ENCODE measurements around the gene AGPAT4. TPM values are rescaled to one million over a fixed set of nuclear protein-coding genes. Genes with fewer than 3 reads are reported as not detected.

The AGPAT4 gene
- total RNA-seq, 1 donor from 2014 or later = 1.7 TPM

GRCh38 chr6:161216616-161217205 lies 57.1 kb downstream of the AGPAT4 start:
- no peak for DNase-seq
- intact Hi-C loops (cut with micrococcal nuclease) = no loop called here
- no peak for ATAC-seq

- intact Hi-C loops (cut with micrococcal nuclease) = no loop called here
These were observed 57.8 kb downstream of the AGPAT4 start for GRCh38 chr6:161215876-161216615.

GRCh38 chr6:161215193-161215592 lies 58.7 kb downstream of the AGPAT4 start:
- ATAC-seq (no peak), DNase-seq (no peak)
- intact Hi-C loops (cut with micrococcal nuclease) = no loop called here

More at GRCh38 chr6:161215876-161216615, 57.8 kb downstream of the AGPAT4 start:
- DNase-seq (no peak), ATAC-seq (no peak)

GRCh38 chr6:161214722-161215121 lies 59.1 kb downstream of the AGPAT4 start:
- DNase-seq (no peak), ATAC-seq (no peak)
- intact Hi-C loops (cut with micrococcal nuclease) = no loop called here

GRCh38 chr6:161212902-161213301 lies 61.0 kb downstream of the AGPAT4 start:
- DNase-seq (no peak), ATAC-seq (no peak)
- intact Hi-C loops (cut with micrococcal nuclease) = no loop called here

- DNase-seq (no peak), ATAC-seq (no peak)
- intact Hi-C loops (cut with micrococcal nuclease) = no loop called here
These were observed 62.4 kb downstream of the AGPAT4 start for GRCh38 chr6:161211380-161212035.

- intact Hi-C loops (cut with micrococcal nuclease) = no loop called here
- ATAC-seq (no peak), DNase-seq (no peak)
These were observed 63.0 kb downstream of the AGPAT4 start for GRCh38 chr6:161210857-161211256.

GRCh38 chr6:161207200-161207599 lies 66.7 kb downstream of the AGPAT4 start:
- intact Hi-C loops (cut with micrococcal nuclease) = no loop called here
- no peak for DNase-seq

GRCh38 chr6:161204866-161205557 lies 68.8 kb downstream of the AGPAT4 start:
- no peak for ATAC-seq
- no peak for DNase-seq
- intact Hi-C loops (cut with micrococcal nuclease) = no loop called here

More at GRCh38 chr6:161207200-161207599, 66.7 kb downstream of the AGPAT4 start:
- no peak for ATAC-seq

- no peak for ATAC-seq
- intact Hi-C loops (cut with micrococcal nuclease) = no loop called here
- no peak for DNase-seq
These were observed 73.1 kb downstream of the AGPAT4 start for GRCh38 chr6:161200610-161201370.

- no peak for DNase-seq
- intact Hi-C loops (cut with micrococcal nuclease) = no loop called here
- peak; percentile 41 for ATAC-seq
These were observed 74.0 kb downstream of the AGPAT4 start for GRCh38 chr6:161199850-161200249.

GRCh38 chr6:161198783-161199460 lies 74.9 kb downstream of the AGPAT4 start:
- intact Hi-C loops (cut with micrococcal nuclease) = no loop called here
- DNase-seq = no peak

GRCh38 chr6:161198176-161198575 lies 75.7 kb downstream of the AGPAT4 start:
- no peak for ATAC-seq
- intact Hi-C loops (cut with micrococcal nuclease) = no loop called here
- DNase-seq = no peak

More at GRCh38 chr6:161198783-161199460, 74.9 kb downstream of the AGPAT4 start:
- ATAC-seq = no peak

- ATAC-seq (no peak), DNase-seq (no peak)
- intact Hi-C loops (cut with micrococcal nuclease) = no loop called here
These were observed 78.5 kb downstream of the AGPAT4 start for GRCh38 chr6:161195386-161195785.

- DNase-seq (no peak), ATAC-seq (no peak)
- intact Hi-C loops (cut with micrococcal nuclease) = no loop called here
These were observed 79.5 kb downstream of the AGPAT4 start for GRCh38 chr6:161194374-161194773.

- intact Hi-C loops (cut with micrococcal nuclease) = no loop called here
- DNase-seq = no peak
- ATAC-seq = no peak
These were observed 81.0 kb downstream of the AGPAT4 start for GRCh38 chr6:161192636-161193411.

- no peak for ATAC-seq
- intact Hi-C loops (cut with micrococcal nuclease) = no loop called here
These were observed 82.2 kb downstream of the AGPAT4 start for GRCh38 chr6:161191671-161192070.

GRCh38 chr6:161191007-161191406 lies 82.9 kb downstream of the AGPAT4 start:
- DNase-seq = no peak
- intact Hi-C loops (cut with micrococcal nuclease) = no loop called here
- ATAC-seq = no peak

More at GRCh38 chr6:161191671-161192070, 82.2 kb downstream of the AGPAT4 start:
- DNase-seq = no peak

Measured in left ventricle myocardium superior (tissue), 1 donor.